GM21515 (cell line): ENCODE measurements around the gene MRPS6.

Experiments
- ATAC-seq: cut with Tn5 transposase; IDR thresholded peaks from one replicate; pipeline ENCODE4 v1.9.1; 2021; ENCODE audit not compliant: unreplicated experiment

Gene MRPS6

DNA sequence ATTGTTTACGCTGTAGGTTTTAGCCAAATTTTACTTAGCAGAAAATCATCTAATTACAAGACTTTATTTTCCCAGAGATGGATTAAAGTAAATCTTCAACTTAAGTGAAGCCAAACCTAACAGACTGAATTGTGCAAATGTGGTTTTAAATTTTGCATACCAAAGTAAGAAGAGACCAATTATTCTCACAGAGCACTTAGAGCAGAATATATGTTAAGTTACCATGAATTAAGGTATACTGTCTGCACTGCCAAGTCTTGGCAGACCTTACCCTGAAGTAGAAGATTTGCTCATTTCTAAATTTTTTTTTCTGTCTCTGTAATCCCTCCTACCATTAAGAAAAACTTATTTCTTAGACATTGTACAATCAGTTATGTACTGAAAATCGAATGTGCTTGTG, 24.1 kb downstream of the MRPS6 start:
- ATAC-seq: no peak

DNA sequence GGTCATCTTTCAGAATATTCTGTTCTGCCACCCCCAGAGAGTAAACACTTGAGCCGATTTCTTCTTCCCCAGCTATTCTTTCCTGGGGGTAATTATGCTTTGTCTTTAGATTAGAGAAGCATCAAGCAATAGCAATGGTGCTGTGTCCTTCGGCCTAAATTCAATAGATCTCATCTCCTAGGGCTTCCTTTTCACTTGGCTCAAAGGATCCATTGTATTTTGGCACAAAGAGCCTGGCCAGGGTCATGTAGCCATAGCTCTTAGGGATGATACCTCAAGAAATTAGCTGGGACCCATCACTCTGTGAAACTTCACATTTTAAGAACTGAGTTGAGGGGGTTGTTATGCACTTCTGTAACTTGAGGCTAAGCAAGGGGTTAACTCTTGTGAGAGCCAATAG, 27.0 kb downstream of the MRPS6 start:
- no peak for ATAC-seq

DNA sequence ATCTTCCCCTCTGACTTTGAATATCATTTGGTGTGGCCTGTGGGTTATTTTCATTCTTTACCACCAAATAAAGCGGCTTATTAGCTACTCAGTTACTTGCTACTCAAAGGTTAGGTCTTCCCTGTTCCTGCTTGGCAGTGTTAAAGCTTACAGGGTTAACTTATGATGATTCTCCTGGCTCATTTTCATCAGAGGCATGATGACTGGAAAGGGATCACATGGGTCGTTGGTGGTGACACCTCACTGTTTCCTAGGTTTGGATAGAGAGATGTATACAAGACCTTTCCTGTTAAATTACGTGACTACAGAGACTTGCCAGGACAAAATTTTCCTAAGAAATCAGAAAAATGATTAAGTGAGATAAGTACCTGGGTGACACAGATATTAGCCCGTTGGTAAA, 27.4 kb downstream of the MRPS6 start:
- no peak for ATAC-seq

DNA sequence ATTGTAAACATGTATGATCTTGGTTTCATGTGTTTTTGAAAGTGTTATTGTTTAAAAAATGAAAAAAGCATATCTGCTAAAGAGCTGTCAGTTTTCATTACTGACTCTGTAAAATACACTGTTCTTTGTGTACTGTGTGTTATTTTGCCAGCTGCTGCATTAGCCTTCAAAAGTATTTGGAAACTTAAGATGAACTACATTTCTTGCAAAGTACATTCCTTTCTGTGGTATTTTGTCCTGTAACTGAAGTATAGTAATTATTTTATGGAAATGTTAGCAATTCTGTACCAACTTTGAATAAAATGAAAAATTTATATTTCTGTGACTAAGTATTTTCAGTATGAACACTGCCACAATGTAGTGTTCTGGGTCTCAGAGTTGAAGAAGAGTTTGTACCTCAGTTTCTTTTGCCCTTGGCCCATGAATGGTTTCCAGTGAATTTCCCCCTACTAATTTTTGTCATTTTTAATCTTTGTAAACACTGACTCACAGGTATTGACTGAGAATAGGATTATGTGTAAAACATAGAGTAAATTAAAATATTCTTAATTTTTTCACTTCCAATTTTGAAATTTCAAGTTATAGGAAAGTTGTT, 32.7 kb downstream of the MRPS6 start:
- no peak for ATAC-seq

DNA sequence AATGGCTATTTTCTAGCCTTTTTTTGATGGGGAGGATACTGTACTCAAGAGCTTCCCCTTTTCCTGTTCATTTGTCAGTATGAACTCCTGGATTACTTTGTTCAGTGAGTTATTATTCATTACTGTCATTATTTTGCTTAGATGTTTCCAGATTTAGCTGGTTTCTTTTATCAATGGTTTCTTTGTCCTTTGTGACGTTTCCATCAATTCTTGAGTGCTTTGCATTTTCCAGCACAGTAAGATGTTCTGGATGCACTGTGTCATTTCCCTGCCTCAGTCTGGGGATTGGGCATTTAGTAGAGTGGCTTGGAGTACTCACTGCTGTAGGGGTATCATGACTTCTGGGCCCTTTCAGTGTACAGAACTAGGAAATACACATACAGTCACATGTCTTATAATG, 34.2 kb downstream of the MRPS6 start:
- no peak for ATAC-seq

DNA sequence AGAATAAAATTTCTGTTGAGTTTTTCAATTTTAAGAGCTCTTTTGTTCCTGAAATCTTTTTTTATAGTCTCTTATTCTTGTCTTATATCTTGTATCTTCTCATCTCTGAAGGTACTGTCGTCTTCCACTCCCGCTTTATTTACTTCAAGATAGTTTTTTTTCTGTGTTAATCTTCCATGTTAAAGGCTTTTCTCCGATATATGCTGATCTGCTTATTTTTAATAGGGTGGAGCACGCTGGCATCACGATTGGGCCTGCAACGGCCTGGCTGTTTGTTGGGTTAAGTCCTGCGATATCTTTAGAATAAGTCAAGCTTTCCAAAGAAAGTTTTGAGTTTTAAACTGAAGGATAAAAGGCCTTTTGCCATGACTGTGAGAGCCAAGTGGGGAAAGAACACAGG, 35.7 kb downstream of the MRPS6 start:
- no peak for ATAC-seq

DNA sequence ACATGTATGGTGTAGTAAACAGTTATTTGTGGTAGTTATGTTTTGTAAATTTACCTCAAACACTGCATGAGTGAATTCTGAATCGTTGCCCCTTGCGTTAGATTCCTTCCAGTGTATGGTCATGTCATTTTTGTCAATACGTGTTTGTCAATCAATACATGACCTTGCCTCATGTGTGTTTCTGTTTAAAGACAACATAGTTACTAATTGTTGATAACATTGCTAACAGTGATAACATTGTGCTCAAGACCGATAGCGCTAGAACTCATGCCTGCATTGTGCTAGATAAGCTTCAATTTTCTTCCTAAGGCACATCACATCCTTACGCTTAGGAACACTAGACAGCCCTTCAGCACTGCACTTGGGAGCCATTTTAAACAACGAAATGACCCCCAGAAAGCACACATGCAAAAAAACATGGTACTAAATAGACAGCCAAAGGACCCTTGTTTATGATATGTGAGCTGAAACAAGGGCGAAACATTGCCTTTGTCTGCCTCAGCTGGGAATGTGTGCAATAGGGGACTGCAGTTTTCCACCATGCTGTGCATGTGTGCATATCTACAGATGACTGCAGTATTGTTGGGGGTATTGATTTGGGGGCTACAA, 37.3 kb downstream of the MRPS6 start:
- no peak for ATAC-seq

DNA sequence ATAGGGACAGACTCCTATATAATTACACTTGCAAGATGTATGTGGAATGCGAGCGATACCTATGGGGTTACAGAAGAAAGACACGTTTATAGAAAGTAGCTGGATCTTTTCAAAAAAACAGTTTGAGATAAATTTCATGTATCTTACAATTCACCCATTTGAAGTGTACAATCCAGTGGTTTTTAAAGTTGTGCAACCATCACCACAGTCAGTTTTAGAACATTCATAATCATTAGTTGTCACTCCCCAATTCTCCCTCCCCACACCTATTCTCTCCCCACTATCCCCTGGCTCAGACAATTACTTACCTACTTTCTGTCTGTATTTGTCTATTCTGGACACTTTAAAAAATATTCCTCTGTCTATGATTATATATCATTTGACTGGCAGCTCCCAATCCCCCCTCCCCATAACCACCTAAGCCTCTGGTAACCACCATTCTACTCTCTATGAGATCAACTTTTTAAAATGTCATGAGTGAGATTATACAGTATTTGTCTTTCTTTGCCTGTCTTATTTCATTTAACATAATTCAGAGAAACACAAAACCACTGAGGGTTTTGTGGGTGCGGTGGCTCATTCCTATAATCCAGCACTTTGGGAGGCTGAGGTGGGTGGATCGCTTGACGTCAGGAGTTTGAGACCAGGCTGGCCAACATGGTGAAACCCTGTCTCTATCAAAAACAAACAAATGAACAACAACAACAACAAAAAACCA, 39.1 kb downstream of the MRPS6 start:
- no peak for ATAC-seq

DNA sequence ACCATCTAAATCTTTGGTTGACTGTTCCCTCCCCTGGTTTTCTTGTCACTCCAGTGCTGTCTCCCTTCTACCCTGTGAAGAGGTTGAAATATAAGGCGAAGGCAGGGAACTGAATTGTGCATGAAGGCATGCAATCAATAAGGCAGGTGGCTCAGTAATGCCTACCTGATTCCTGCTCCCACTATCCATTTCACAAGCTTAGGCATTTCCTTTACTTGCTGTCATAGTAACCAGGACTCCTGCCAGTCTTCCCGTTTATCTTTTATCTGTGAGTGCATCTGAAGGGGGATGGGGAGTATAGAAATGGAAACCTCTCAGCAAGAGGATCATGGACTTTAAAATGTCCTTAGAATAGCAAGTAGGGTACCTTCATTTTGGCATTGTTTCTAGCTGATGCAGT, 40.5 kb downstream of the MRPS6 start:
- no peak for ATAC-seq

DNA sequence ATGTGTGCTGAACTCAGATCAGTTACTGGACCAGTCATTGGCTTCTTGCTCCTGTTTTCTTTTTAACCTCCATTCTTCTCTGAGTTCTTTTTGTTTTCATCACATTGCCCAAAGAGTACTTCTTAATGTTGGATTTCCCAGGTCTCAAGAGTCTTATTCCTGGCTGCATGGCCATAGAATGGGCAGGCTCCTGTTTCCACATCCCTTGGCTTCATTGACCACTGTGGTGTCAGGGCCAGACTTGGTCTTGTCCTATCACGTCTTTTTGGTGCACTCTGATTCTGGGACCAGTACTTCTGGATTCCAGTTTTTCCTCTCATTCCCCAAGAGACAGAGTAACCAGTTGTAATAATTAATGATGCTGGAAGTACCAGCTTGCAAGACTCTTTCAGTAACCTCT, 41.8 kb downstream of the MRPS6 start:
- no peak for ATAC-seq

DNA sequence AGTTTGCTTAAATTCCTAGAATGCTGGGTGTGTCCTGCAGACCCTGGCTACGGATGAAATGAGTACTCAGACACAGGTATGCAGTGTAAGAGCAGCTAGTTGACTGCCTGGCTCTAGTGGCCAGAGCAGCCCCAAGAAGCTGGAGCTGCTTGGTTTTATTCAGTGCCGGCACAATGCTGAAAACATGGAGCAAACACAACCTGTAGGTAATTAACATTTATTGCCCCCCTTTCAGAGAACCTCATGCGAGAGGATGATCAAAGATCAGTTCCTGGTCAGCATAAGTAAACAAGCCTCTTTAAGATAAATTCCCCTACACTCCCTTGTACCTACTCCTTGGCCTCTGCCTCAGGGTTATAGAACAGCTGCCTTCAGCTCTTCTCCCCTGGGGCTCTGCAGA, 43.2 kb downstream of the MRPS6 start:
- ATAC-seq: no peak

DNA sequence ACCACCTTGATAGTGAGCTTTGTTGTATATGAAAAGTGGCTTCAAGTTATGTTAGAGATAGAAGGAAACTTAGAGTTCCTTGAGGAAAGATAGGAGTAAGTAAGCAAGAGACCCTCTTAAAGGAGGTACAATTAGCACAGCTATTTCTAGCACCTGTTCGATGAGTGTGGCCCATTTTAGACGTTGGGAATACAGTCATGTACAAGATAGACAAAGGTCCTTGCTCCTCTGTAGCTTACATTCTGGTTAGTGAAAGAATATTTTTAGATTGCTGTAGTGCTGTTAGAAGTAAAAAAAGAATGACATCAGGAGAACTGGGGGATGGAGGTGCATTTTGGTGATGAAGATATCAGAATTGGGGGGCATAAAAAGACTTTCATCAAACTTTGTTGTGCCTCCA, 47.5 kb downstream of the MRPS6 start:
- no peak for ATAC-seq

DNA sequence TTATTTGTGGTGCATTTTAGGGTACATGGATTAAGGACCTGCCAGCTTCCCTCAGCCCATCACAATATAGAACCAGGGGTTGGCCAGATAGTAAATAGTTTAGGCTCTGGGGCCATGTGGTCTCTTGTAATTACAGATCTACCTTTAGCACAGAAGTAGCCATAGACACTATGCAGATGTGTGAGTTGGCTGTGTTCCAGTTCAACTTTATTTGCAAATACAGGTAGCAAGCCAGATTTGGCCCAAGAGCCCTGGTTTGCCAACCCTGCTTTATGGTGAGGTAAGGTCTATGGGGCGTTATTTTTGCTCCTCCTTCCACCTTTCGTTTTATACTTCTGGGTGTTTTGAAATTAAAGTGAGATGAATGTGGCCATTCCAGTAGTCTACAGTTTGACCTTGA, 48.7 kb downstream of the MRPS6 start:
- no peak for ATAC-seq

DNA sequence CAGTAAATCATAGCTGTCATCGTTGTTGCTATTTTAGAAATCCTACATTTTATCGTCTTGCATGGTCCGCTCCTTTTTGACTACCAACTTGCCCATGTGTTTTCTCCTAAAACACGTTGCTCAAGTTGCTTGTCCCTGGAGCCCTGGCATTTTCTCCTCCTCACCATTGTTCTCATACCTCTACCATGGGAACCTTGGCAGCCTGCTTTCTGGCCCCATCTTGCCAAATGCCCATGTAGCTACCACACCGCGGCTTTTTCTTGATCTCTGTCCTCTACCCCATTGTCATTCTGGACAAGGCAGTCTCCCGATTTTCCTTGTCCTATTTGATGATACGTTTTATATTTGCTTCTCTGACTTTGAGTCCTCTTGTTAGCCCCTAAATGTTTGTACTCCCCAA, 50.2 kb downstream of the MRPS6 start:
- no peak for ATAC-seq

DNA sequence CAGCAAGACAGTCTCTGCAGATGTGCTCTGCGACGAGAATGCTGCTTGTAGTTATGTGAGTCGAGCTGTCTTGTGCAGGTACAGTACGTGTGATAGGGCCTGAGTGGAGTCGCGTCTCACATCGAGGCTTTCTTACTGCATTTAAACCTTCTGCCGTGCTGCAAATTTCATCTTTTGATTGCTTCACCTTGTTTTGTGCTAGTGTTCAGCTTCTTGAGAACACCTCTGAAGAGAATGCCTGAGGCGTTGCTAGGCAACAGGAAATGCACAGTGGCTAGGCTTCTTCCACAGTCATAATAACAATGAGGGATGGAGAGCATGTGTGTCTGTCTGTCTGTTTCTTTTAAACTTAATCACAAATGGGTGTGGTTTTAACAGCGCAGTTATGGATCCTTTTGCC, 52.9 kb downstream of the MRPS6 start:
- no peak for ATAC-seq

DNA sequence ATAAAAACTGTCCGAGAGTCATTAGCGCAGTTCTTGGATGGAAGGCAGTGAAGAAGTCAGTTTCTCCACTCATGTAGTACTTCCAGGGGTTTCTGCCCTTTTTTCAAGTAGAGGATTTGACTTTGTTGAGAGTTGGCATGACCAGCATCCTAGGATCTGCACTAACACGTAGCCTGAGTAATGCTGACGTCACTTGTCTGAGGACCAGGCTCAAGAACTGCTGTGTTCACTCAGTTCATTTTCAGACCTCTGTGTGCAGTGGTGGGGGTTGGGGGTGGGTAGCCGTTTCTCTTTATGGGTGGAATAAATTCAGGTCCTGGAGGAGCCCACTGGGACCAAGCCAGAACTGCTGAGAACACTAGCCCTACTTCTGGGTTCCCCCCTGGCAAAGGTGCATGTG, 53.3 kb downstream of the MRPS6 start:
- no peak for ATAC-seq

DNA sequence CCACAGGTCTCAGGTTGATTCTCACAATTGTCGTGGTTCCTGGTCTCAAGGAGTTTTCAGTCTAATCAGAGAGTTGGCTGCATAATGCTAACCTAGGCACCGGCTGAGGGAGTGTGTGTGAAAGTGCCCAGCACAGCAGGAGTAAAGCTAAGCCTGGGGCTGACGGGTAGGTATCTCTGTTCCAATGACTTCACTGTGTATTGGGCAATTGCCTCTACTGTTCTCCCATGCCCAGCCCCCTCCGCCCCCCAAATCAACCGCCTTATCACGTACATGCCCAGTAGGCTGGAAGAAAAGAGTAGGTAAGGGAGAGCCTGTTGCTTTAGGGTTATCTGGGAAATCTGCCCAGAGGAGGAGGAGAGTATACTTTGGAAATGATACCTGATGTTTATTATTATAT, 54.7 kb downstream of the MRPS6 start:
- ATAC-seq: no peak

DNA sequence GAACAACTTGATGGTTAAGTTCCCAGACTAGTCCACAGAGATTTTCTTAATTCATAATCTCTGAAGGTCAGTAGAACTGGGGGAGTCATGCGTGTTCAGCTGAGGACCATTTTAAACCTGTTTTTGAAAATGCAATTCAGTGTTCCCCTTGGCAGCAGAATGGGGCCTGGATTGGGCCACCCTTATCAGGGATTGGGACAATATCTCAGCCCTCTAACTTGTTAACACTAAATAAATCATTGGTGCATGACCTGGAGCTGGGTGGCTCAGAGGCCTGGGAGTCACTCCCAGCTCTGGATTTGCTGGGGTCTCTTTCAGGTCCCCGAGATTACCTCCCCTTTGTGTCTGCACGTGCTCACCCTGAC, 55.3 kb downstream of the MRPS6 start:
- ATAC-seq: no peak

DNA sequence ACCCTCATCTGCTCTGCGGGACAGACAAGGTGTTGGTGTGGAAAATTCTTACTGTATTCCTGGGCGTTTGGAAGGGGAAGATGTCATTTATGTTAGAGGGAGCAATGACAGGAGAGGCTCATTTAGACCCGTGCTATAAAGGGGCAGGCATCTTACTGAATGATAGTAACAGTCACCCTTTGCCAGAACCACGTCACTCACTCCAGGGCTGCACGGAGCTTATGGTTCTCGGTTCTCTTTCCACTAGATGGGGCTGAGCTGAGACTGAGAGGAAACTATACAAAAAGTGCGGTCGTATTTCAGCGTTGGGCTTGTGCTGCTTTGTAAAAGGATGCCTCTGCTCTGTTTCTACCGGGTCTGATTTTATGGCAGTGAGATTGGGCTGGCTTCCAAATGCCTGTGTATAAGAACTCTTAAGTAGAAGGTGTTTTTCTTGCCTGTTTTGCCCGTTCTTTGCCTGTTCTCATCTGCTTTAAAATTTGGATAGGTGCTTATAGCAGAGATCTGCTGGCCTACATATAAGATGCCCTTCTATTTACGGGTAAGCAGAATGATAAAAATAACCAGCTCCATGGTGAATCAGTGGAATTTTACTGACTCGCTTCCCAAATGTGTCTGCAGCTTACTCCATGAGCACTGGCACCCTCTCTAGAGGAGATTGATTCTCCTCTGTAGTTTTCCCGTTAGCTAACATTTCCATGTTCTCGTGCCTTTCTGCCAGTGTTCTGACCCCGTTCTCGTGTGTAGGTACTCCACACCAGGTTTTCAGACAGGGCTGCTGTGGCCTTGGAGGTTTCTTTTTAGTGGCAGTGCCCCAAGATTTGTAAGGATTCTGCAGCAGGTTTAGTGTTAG, 55.9 kb downstream of the MRPS6 start:
- no peak for ATAC-seq

DNA sequence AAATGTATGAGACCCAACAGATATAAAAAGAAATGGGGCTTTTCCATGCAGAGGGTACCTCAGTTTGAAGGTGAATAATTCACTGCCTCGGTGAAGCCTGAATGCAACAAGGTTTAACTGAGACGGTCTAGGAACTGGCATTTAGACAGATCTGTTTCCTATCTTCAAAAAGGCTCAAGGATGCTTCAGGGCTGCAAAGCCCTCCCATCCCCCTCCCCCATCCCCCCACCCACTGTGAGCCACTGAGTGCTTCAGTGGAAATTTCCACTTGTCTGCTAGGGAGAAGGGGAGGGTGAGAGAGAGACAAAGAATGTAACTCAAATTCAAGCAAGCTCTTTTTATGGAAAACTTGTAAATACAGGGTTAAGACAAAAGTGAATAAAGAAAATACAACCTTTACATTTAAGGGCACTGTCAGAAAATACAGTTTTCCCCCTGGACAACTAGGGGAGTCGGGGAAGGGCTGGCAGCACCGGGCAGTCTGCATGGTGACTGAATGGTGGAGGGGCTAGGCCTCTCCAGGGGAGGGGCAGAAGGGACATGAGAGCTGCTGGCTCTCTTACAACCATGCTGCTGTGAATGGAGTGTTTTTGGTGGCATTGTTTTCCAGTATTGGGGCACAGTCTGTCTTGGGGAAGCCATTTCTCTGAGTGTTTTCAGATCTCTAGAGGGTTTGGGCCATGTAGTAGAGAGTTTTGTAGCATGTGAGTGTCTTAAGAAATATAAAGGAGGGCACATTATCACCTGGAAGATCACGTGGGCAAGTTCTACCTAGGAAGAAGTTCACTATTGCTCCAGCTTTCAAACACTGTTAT, 56.7 kb downstream of the MRPS6 start:
- no peak for ATAC-seq

DNA sequence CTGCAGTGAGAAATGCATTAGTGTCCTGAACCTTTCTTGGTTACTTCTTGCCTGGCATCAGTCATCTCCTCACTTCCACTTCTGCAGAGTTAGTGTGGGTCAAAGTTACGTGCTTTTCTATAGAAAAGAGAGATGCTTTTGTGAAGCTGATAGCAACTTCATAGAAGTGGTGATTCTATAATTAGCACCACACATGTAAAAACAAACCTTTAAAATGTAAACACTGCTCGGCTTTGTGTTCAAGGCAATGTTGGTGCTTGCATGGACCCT, 57.3 kb downstream of the MRPS6 start:
- ATAC-seq: no peak
